SK-N-SH (cell line): ENCODE data around the gene DHX9. TPM values are rescaled to one million over a fixed set of nuclear protein-coding genes. Genes with fewer than 3 reads are reported as not detected.

Experiments used
- CTCF ChIA-PET: fragments of 300-600, 350-600 bp; formaldehyde crosslinking; extraction: SDS; loops from one replicate; lab custom pipeline; 2021; lab: Yijun Ruan, JAX
- POLR2A ChIA-PET: fragments of 350-600 bp; sonication (Branson Sonifier 250); formaldehyde crosslinking; extraction: SDS; loops from one replicate; lab custom pipeline; 2020; ENCODE audit warnings: antibody characterized with exemption, inconsistent platforms; lab: Yijun Ruan, JAX
- DNase-seq: peaks from one replicate; pipeline ENCODE4 v3.0.0; 2012
- H2AFZ ChIP-seq: fragments of 200-600 bp; sonication (generic); 2 replicates; pipeline ENCODE4 v1.8.1; 2016; ENCODE audit warnings: antibody characterized with exemption, mild to moderate bottlenecking, low read depth
- H3F3A ChIP-seq: fragments of 200-600 bp; sonication (generic); replicated peaks from 2 replicates; pipeline ENCODE3; 2016; ENCODE audit warnings: antibody characterized with exemption, mild to moderate bottlenecking; ENCODE audit not compliant: insufficient read depth
- H3K27ac ChIP-seq, 2 experiments: fragments of 200-500 bp in 1 of 2; fragments of 200-600 bp in 1 of 2; sonication (Bioruptor generic) in 1 of 2; sonication (generic), shearing (Covaris generic) in 1 of 2; 2 replicates each; pipeline versions ENCODE4 v1.5.1 to v1.6.1; 2014 to 2016; ENCODE audit warnings: low read depth in 2 of 2, inconsistent platforms in 1 of 2, low read length in 1 of 2, mild to moderate bottlenecking in 1 of 2, mixed read lengths in 1 of 2
- H3K27me3 ChIP-seq: fragments of 200-600 bp; sonication (generic), shearing (Covaris generic); 2 replicates; pipeline ENCODE4 v1.6.1; 2016; ENCODE audit warnings: mixed run types; ENCODE audit not compliant: insufficient read depth
- H3K36me3 ChIP-seq, 2 experiments: fragments of 200-500 bp in 1 of 2; fragments of 200-600 bp in 1 of 2; sonication (Bioruptor generic) in 1 of 2; sonication (generic) in 1 of 2; replicated peaks in 1 of 2; 2 replicates each; pipeline versions ENCODE3 to v1.5.1; 2014 to 2016; ENCODE audit warnings: low read length in 1 of 2, mild to moderate bottlenecking in 1 of 2; ENCODE audit not compliant: insufficient read depth in 2 of 2, control insufficient read depth in 1 of 2
- H3K4me1 ChIP-seq, 2 experiments: fragments of 200-500 bp in 1 of 2; fragments of 200-600 bp in 1 of 2; sonication (Bioruptor generic) in 1 of 2; sonication (generic), shearing (Covaris generic) in 1 of 2; 2 replicates each; pipeline versions ENCODE4 v1.5.1 to v1.6.1; 2014 to 2016; ENCODE audit warnings: low read depth in 1 of 2, low read length in 1 of 2, mixed run types in 1 of 2; ENCODE audit not compliant: insufficient read depth in 2 of 2, control insufficient read depth in 1 of 2
- H3K4me2 ChIP-seq: fragments of 200-600 bp; sonication (generic), shearing (Covaris generic); 2 replicates; pipeline ENCODE4 v1.6.1; 2017; ENCODE audit warnings: mixed run types
- H3K4me3 ChIP-seq, 2 experiments: fragments of 200-500 bp in 1 of 2; fragments of 200-600 bp in 1 of 2; sonication (Bioruptor generic) in 1 of 2; sonication (generic), shearing (Covaris generic) in 1 of 2; 2 replicates each; pipeline versions ENCODE4 v1.5.1 to v1.8.1; 2014 to 2016; ENCODE audit warnings: low read depth in 2 of 2, inconsistent platforms in 1 of 2, low read length in 1 of 2, mild to moderate bottlenecking in 1 of 2, mixed read lengths in 1 of 2, moderate library complexity in 1 of 2
- H3K79me2 ChIP-seq: fragments of 200-600 bp; sonication (generic); 2 replicates; pipeline ENCODE4 v1.8.1; 2017; ENCODE audit warnings: mild to moderate bottlenecking; ENCODE audit not compliant: insufficient read depth
- H3K9ac ChIP-seq: fragments of 200-600 bp; sonication (generic); 2 replicates; pipeline ENCODE4 v1.6.1; 2017; ENCODE audit warnings: mixed run types
- H3K9me2 ChIP-seq: fragments of 200-600 bp; sonication (generic); 2 replicates; pipeline ENCODE4 v1.6.1; 2017; ENCODE audit warnings: mixed run types
- H3K9me3 ChIP-seq: fragments of 200-600 bp; sonication (generic); 2 replicates; pipeline ENCODE4 v1.6.1; 2017; ENCODE audit warnings: mixed run types, mild to moderate bottlenecking, moderate library complexity
- H4K20me1 ChIP-seq: fragments of 200-600 bp; sonication (generic); 2 replicates; pipeline ENCODE4 v1.6.1; 2017; ENCODE audit warnings: mild to moderate bottlenecking, mixed run types; ENCODE audit not compliant: insufficient read depth
- EP300 ChIP-seq, 2 experiments: IDR thresholded peaks; 2 replicates each; pipeline versions ENCODE4 v1.4.0 to v1.6.1; 2012; ENCODE audit warnings: borderline replicate concordance in 1 of 2, low read depth in 1 of 2, low read length in 1 of 2
- FOXJ3 ChIP-seq: sonication (generic); formaldehyde crosslinking; IDR thresholded peaks from 2 replicates; pipeline ENCODE4 v1.5.1; 2020; ENCODE audit warnings: mild to moderate bottlenecking, missing genetic modification reagents
- JUND ChIP-seq: IDR thresholded peaks from 2 replicates; pipeline ENCODE4 v1.4.0; 2012
- MEF2A ChIP-seq: IDR thresholded peaks from 2 replicates; pipeline ENCODE4 v1.4.0; 2012; ENCODE audit warnings: low read depth, borderline replicate concordance
- POLR2AphosphoS5 ChIP-seq: IDR thresholded peaks from 2 replicates; pipeline ENCODE4 v1.6.1; 2012; ENCODE audit warnings: low read depth, low read length
- RCOR1 ChIP-seq: fragments of 150-350 bp; IDR thresholded peaks from 2 replicates; pipeline ENCODE4 v1.6.1; 2017; ENCODE audit warnings: antibody characterized with exemption, low read length
- RFX5 ChIP-seq: IDR thresholded peaks from 2 replicates; pipeline ENCODE4 v1.6.1; 2012; ENCODE audit warnings: mild to moderate bottlenecking, improper control_type of control experiment, low read length
- SMC3 ChIP-seq: IDR thresholded peaks from 2 replicates; pipeline ENCODE4 v1.6.1; 2012; ENCODE audit warnings: low read depth, low read length, improper control_type of control experiment
- WGBS: methylation state at CpG from one replicate; pipeline ENCODE4 v1.1.6; 2017; ENCODE audit warnings: low lambda C conversion rate; 5-methylcytosine and 5-hydroxymethylcytosine counted together
- polyA plus RNA-seq, 3 experiments: library from polyadenylated mRNA; depleted of rRNA; stranded (reverse); fragments of >200 nt; gene quantifications; 2 replicates each; pipeline ENCODE4 v1.2.3, GENCODE V29; 2012
- TF ChIP-seq, protein P1 (sequence below): IDR thresholded peaks from 2 replicates; pipeline ENCODE4; 2012
- TF ChIP-seq, protein P2 (sequence below): IDR thresholded peaks from 2 replicates; pipeline ENCODE4 v1.4.0; 2012; ENCODE audit warnings: low read depth
- TF ChIP-seq, protein P3 (sequence below): IDR thresholded peaks from 2 replicates; pipeline ENCODE4 v1.4.0; 2012; ENCODE audit warnings: low read depth, borderline replicate concordance

The DHX9 gene
- polyA plus RNA-seq, 1 of the 3 experiments (the other 2 are of a cell fraction), result 145 TPM

DNA sequence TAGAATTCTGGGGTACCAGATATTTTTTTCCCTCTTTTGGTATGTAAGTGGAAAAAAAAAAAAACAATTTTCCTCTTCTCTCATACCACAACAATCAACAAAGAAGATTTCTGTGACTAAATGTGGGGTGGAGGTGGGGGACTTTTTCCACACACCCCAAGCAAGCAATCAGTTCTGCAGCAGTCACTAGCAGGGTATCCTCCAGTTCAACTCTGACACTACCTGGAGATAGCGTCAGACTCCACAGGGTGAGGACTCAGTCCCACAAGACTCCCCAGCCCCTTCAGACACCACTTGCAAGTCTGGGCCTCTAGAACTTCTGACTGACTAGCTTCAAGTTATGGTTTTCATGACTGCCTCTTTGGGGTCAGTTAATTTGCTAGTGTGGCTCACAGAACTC, 6.2 kb downstream of the DHX9 start (continued):
- TF ChIP-seq, protein P1, sequence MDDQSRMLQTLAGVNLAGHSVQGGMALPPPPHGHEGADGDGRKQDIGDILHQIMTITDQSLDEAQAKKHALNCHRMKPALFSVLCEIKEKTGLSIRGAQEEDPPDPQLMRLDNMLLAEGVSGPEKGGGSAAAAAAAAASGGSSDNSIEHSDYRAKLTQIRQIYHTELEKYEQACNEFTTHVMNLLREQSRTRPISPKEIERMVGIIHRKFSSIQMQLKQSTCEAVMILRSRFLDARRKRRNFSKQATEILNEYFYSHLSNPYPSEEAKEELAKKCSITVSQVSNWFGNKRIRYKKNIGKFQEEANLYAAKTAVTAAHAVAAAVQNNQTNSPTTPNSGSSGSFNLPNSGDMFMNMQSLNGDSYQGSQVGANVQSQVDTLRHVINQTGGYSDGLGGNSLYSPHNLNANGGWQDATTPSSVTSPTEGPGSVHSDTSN, result no peak
- TF ChIP-seq MEF2A, result no peak
- TF ChIP-seq RCOR1, result no peak

DNA sequence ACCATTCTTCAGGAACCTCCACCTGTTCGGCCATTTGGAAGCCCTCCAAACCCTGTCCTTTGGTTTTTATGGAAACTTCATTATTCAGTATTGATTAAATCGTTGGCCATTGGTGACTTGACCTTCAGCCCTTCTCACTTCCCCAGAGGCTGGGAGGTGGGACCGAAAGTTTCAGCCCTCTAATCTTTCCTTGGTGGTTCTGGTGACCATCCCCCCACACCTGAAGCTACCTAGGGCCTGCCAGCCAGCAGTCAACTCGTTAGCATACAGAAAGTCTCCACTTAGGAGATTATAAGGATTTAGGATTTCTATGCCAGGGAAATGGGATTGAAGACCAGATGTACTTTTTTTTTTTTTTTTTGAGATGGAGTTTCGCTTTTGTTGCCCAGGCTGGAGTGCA, 6.7 kb downstream of the DHX9 start:
- Histone ChIP-seq H3K27me3 (no peaks in the 10 kb centered on the region), H3K9me2 (no peaks in the 10 kb centered on the region), H3K36me3 (peaks cover 75 to 90% of the 10 kb centered on the region in 2 experiments), H3K4me1 (peaks cover 15% of the 10 kb centered on the region in 2 experiments; a peak in 3 of 4 replicates), H3K4me3 (no peak overlapping the region), H3K9ac (no peak overlapping the region), H4K20me1 (peaks cover 98% of the 10 kb centered on the region), H3F3A (peaks cover 11% of the 10 kb centered on the region), H3K27ac (no peak overlapping the region; a peak in 1 of 4 replicates), H3K79me2 (peaks cover 100% of the 10 kb centered on the region), H3K9me3 (no peaks in the 10 kb centered on the region), H3K4me2 (no peak overlapping the region), H2AFZ (no peak overlapping the region)
- no peak for DNase-seq
- TF ChIP-seq POLR2AphosphoS5 (no peak), EP300 (IDR thresholded peaks at IDR 0.05; ENCODE audit: borderline replicate concordance in 1 of 2, low read depth in 1 of 2, low read length in 1 of 2) (no peak), JUND (no peak)
- CTCF ChIA-PET, result no interaction called here
- 76% methylated on average over 5 of the region's 5 CpGs for WGBS
- POLR2A ChIA-PET, result interaction anchor here (0.6 kb wide), 1 partner anchor 43 kb away, joined by 4 read pairs; no protein-coding TSS in a partner anchor

DNA sequence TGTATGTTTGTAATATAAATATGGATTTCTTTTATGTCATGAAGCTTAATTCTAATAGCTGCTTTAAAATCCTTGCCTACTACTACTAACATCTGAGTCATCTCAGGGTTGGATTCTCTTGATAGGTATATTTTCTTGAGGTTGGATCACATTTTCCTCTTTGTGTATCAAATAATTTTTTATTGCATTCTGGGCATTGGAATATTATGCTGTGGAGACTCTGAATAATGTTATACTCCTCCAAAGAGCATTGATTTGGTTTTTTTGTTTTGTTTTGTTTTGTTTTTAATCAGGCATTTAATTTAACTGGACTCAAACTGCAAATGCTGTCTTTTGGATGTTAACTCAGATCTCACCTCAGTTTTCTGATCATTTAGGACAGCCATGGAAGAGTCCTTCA, 8.0 kb downstream of the DHX9 start:
- no peak overlapping the region for H3K27ac ChIP-seq
- no peak overlapping the region for H2AFZ ChIP-seq
- DNase-seq, result no peak
- H3K9ac ChIP-seq, result no peak overlapping the region
- H3K4me3 ChIP-seq, result no peak overlapping the region
- peaks cover 7 to 9% of the 10 kb centered on the region in 2 experiments; a peak in 3 of 4 replicates for H3K4me1 ChIP-seq
- H4K20me1 ChIP-seq, result peaks cover 98% of the 10 kb centered on the region
- no peaks in the 10 kb centered on the region for H3K27me3 ChIP-seq
- ChIA-PET POLR2A (no interaction called here), CTCF (no interaction called here)
- H3K9me2 ChIP-seq, result no peaks in the 10 kb centered on the region
- H3K4me2 ChIP-seq, result no peak overlapping the region
- H3K9me3 ChIP-seq, result no peaks in the 10 kb centered on the region
- peaks cover 11% of the 10 kb centered on the region for H3F3A ChIP-seq
- peaks cover 100% of the 10 kb centered on the region for H3K79me2 ChIP-seq
- peaks cover 87 to 99% of the 10 kb centered on the region in 2 experiments for H3K36me3 ChIP-seq
- TF ChIP-seq FOXJ3, result no peak
- TF ChIP-seq SMC3, result no peak
- no peak for TF ChIP-seq POLR2AphosphoS5
- TF ChIP-seq JUND, result no peak
- TF ChIP-seq, protein P2, sequence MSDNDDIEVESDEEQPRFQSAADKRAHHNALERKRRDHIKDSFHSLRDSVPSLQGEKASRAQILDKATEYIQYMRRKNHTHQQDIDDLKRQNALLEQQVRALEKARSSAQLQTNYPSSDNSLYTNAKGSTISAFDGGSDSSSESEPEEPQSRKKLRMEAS, result no peak
- TF ChIP-seq, all 33 proteins: peak for 0

DNA sequence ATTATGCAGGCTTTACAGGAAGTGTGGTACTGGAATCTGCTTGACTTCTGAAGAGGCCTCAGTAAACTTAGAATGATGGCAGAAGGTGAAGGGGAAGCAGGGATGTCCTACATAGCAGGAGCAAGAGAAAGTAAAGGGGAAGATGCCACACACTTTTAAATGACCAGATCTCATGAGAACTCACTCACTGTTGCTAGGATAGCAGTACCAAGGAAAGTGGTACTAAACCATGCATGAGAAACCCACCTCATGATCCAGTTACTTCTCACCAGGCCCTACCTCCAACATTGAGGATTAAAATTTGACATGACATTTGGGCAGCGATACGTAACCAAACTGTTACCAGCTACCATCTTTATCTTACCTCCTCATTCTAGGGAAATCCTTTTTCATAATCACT, 9.6 kb downstream of the DHX9 start:
- Histone ChIP-seq H3K36me3 (peaks cover 88 to 100% of the 10 kb centered on the region in 2 experiments), H3K9me3 (no peaks in the 10 kb centered on the region), H3K79me2 (peaks cover 100% of the 10 kb centered on the region), H3K27ac (no peak overlapping the region), H3K9me2 (no peaks in the 10 kb centered on the region), H3K4me1 (peaks cover 0 to 5% of the 10 kb centered on the region in 2 experiments; a peak in 1 of 4 replicates), H3F3A (peaks cover 18% of the 10 kb centered on the region), H3K9ac (no peak overlapping the region), H3K4me3 (no peak overlapping the region), H4K20me1 (peaks cover 98% of the 10 kb centered on the region), H3K27me3 (no peaks in the 10 kb centered on the region), H2AFZ (no peak overlapping the region), H3K4me2 (no peak overlapping the region)
- no peak for DNase-seq
- TF ChIP-seq, protein P3, sequence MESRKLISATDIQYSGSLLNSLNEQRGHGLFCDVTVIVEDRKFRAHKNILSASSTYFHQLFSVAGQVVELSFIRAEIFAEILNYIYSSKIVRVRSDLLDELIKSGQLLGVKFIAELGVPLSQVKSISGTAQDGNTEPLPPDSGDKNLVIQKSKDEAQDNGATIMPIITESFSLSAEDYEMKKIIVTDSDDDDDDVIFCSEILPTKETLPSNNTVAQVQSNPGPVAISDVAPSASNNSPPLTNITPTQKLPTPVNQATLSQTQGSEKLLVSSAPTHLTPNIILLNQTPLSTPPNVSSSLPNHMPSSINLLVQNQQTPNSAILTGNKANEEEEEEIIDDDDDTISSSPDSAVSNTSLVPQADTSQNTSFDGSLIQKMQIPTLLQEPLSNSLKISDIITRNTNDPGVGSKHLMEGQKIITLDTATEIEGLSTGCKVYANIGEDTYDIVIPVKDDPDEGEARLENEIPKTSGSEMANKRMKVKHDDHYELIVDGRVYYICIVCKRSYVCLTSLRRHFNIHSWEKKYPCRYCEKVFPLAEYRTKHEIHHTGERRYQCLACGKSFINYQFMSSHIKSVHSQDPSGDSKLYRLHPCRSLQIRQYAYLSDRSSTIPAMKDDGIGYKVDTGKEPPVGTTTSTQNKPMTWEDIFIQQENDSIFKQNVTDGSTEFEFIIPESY, result no peak
- TF ChIP-seq RFX5, result no peak
- ChIA-PET POLR2A (no interaction called here), CTCF (no interaction called here)
- WGBS, result 95% methylated on average over 2 of the region's 2 CpGs
